AG09319 (cell line): Measurements from ENCODE around the gene ZBTB16.

Source experiments
- DNase-seq: peaks from one replicate; pipeline ENCODE4 v3.0.0-alpha.2; 2010; ENCODE audit warnings: low read depth; ENCODE audit errors: extremely low read depth
- TF ChIP-seq, protein P1 (sequence below): IDR thresholded peaks from 2 replicates; pipeline ENCODE4 v1.5.1; 2011; ENCODE audit warnings: low read depth, mild to moderate bottlenecking, inconsistent platforms, low read length, moderate library complexity

Gene ZBTB16

DNA sequence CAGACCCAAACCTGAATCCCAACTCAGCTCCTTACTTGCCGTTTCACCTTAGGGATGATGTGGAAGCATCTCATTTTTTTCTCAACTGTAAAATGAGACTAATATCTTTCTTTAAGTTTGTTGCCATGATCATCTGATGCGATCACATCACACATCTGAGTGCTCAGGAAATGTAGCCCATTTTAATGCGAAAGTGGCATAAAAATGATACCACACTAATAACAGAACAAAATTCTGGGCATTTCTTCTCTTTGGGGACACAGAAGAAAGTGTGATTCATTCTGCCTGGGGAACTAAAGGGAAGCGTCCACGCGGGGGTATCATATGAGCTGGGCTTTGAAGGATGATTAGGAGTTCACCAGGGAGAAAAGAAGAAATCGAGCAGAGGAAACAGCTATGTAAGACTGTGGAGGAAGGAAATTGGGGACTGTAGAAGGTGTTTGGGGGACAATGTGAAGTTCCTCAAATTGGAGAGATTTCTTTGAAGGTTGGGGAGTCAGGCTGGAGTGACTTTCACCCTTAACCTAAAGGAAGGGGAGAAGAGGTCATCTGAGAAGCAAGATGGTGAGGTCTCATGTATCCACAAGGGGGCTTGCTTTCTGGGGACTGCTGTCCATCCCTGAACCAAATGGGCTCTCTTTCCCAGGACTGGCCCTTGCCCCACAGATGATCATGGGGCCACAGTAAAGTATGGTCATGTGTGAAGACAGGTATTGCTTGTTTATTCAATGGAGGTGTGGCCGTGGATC lies 187.0 kb downstream of the ZBTB16 start:
- no peak for DNase-seq
- TF ChIP-seq, protein P1, sequence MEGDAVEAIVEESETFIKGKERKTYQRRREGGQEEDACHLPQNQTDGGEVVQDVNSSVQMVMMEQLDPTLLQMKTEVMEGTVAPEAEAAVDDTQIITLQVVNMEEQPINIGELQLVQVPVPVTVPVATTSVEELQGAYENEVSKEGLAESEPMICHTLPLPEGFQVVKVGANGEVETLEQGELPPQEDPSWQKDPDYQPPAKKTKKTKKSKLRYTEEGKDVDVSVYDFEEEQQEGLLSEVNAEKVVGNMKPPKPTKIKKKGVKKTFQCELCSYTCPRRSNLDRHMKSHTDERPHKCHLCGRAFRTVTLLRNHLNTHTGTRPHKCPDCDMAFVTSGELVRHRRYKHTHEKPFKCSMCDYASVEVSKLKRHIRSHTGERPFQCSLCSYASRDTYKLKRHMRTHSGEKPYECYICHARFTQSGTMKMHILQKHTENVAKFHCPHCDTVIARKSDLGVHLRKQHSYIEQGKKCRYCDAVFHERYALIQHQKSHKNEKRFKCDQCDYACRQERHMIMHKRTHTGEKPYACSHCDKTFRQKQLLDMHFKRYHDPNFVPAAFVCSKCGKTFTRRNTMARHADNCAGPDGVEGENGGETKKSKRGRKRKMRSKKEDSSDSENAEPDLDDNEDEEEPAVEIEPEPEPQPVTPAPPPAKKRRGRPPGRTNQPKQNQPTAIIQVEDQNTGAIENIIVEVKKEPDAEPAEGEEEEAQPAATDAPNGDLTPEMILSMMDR = no peak

DNA sequence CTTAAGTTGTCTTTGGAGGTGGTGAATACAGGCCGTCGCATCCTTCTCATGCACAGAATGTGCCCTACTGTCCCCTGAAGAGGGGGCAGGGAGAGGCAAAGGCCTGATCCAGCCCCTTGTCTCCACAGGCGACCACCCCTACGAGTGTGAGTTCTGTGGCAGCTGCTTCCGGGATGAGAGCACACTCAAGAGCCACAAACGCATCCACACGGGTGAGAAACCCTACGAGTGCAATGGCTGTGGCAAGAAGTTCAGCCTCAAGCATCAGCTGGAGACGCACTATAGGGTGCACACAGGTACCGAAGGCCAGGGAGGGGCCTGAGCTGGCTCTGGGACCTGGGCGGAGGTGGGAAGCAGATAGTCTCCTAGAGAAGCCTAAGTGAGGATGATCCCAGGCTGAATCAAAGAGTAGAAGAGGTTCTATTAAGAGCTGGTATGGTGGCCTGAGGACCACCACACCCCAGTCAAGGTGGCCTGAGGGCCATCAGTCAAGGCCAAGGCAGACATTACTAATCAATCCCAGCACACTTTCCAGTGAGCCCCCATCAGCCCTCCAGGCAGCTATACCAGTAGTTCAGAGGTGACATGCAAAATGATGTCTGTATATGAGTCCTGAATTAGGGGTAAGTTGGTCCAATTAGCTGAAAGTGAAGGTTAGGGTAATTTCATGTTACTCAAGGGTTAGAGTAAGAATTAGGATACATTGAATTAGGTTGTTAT lies 187.7 kb downstream of the ZBTB16 start:
- no peak for DNase-seq
- TF ChIP-seq, protein P1 = no peak

DNA sequence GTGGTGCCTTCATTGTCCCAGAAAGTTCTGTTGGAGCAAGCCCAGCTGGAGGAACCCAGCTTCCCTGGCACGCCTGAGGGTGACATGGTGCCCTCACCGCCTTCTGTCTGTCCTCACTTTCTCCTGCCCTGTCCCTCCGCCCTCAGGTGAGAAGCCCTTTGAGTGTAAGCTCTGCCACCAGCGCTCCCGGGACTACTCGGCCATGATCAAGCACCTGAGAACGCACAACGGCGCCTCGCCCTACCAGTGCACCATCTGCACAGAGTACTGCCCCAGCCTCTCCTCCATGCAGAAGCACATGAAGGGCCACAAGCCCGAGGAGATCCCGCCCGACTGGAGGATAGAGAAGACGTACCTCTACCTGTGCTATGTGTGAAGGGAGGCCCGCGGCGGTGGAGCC lies 190.7 kb downstream of the ZBTB16 start:
- no peak for DNase-seq
- TF ChIP-seq, protein P1 = no peak

DNA sequence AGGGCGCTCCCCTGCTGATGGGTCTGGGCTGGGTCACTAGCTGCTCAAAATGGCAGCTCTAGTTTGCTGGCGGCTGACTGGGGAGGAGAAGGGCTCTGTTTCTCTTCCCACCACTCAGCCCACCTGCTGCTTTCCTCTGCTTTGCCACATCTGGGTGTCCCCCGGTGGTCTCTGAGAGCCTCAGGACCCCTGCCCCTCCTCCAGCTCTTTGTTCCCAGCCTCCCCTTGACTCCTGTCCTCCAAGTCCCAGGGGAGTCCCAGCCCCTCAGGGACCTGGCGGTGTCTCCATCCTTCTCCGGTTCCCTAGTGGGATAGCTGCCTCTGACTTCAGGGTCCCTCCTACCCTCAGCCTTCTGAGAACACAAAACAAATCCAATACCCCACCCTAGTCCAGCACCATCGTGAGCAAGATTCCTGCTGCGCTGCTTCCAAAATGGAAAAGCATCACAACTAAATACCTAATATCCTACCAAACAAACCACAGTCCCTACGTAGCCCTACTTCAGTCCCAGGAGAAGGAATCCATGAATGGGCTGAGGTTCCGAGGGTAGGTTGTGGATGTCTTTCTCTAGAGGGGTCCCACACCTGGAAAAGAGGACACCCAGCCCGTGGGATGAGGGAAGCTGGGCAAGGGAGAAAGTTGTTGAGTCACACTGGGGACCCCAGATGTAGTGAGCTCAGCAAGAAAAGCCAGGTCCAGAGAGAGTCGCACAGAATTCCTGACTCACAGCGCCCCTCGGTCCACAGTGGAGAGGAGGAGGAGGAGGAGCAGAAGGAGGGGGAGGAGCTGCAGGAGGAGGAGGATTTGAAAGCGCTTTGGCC lies 191.7 kb downstream of the ZBTB16 start:
- DNase-seq = no peak
- TF ChIP-seq, protein P1 = no peak

DNA sequence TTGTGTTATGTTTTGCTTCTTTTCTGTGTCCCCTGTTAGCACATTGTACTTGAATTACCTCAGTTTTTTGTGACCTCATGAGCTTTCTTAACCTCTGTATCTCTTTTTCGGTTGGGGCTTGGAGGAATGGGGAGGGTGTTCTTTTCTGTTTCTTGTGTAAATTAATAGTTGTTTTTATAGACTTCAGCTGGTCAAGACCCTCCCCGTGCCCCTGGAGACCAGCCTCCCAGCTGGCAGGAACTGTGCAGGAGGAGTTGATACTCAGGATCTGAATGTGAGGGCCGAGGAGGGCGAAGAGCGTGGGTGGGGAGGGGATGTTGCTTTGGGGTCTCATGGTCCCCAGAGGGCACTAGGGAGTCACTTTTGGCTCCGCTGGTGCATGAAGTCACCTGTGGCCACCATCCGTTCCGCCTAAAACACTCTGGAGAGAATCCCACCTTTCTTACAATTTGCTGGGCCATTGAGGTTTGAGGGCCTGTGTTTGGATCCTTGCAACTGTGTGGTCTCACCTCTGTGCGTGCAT lies 192.4 kb downstream of the ZBTB16 start:
- no peak for DNase-seq
- TF ChIP-seq, protein P1 = no peak

DNA sequence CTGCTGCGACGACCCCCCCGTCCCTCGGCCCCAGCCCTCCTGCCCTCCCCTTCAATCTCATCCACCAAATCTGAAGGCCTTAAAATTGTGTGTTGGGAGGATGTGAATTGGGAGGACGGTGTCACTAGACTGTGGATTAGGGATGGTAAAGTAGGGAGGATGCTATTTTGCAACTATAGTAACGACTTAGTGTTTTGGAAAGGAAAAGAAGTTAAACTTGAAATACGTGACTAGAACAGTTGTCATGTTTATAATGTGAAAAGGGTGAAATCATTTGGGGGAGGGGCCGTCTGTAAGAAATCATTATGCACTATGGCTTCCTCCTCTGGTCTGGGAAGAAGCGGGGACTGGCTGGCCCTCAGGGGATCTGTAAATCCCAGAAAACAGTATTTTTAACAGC lies 193.3 kb downstream of the ZBTB16 start:
- TF ChIP-seq, protein P1 = no peak
- DNase-seq = no peak
